DOHH2 (cell line): ENCODE data around the gene FAM180B.
"Not testable (repeated sequence)": the region's sequence is repeated elsewhere in the genome, so short reads cannot be mapped to it uniquely, and the experiment has no call there.

Source experiments
- CTCF ChIP-seq: fragments of 200-600 bp; sonication (generic); IDR thresholded peaks from one replicate; pipeline ENCODE4 v1.5.1; 2014; ENCODE audit warnings: antibody characterized with exemption, mild to moderate bottlenecking, low read depth, low read length; ENCODE audit not compliant: poor library complexity, severe bottlenecking
- EZH2phosphoT487 ChIP-seq: fragments of 200-600 bp; sonication (generic); IDR thresholded peaks from 2 replicates; pipeline ENCODE4 v1.6.1; 2017; ENCODE audit warnings: borderline replicate concordance, mild to moderate bottlenecking, antibody characterized with exemption, low read length, moderate library complexity, mixed read lengths

- TF ChIP-seq CTCF, EZH2phosphoT487: not testable (repeated sequence)
Observed at GRCh38 chr11:47562393-47562792, 24.1 kb upstream of the FAM180B start.
